Upper lobe of left lung (tissue), 6 donors: ENCODE data around the gene PDXK. TPM values are rescaled to one million over a fixed set of nuclear protein-coding genes. Genes with fewer than 3 reads are reported as not detected.

Experiments used
- ATAC-seq, 2 donors: fragments of 200-7000 bp; cut with Tn5 transposase; one replicate each; pipeline ENCODE4 v1.9.1; 2022; ENCODE audit warnings: mild to moderate bottlenecking in 2 of 2, moderate library complexity in 2 of 2; ENCODE audit not compliant: low FRiP score in 2 of 2
- DNase-seq, 2 donors: peaks; one replicate each; pipeline ENCODE4 v3.0.0-alpha.2; 2019 to 2020
- H3K27ac ChIP-seq, 4 donors: fragments of 200-600 bp; sonication (generic); one replicate each; pipeline ENCODE4 v1.5.1; 2016 to 2019
- H3K27me3 ChIP-seq, 4 donors: fragments of 200-600 bp; sonication (generic); one replicate each; pipeline ENCODE4 v1.5.1; 2017 to 2019
- H3K36me3 ChIP-seq, 4 donors: fragments of 200-600 bp; sonication (generic); one replicate each; pipeline ENCODE4 v1.5.1; 2016 to 2019
- H3K4me1 ChIP-seq, 4 donors: fragments of 200-600 bp; sonication (generic); one replicate each; pipeline ENCODE4 v1.5.1; 2018 to 2019
- H3K4me3 ChIP-seq, 4 donors: fragments of 200-600 bp; sonication (generic); one replicate each; pipeline ENCODE4 v1.5.1; 2017 to 2019; ENCODE audit warnings: mild to moderate bottlenecking in 2 of 4, moderate library complexity in 1 of 4
- H3K9me3 ChIP-seq, 4 donors: fragments of 200-600 bp; sonication (generic); one replicate each; pipeline ENCODE4 v1.5.1; 2018 to 2019
- EP300 ChIP-seq, 4 donors: sonication (generic); formaldehyde crosslinking; IDR thresholded peaks; one replicate each; pipeline ENCODE4 v1.5.1; 2017; ENCODE audit warnings: antibody characterized with exemption in 4 of 4, control low read depth in 2 of 4
- POLR2A ChIP-seq, 4 donors: fragments of 450-650 bp; IDR thresholded peaks; one replicate each; pipeline ENCODE4 v1.5.1; 2016 to 2017; ENCODE audit warnings: antibody characterized with exemption in 4 of 4, mild to moderate bottlenecking in 2 of 4
- POLR2AphosphoS5 ChIP-seq, 2 donors: sonication (generic); formaldehyde crosslinking; IDR thresholded peaks; one replicate each; pipeline ENCODE4 v1.5.1; 2017; ENCODE audit warnings: antibody characterized with exemption in 2 of 2
- WGBS, 2 donors: methylation state at CpG; one replicate each; pipeline ENCODE4 v1.1.5; 2017 to 2018; 5-methylcytosine and 5-hydroxymethylcytosine counted together
- total RNA-seq, 6 donors: library from RNA; depleted of rRNA in 4 of 6; stranded (reverse); fragments of >200 nt in 4 of 6; gene quantifications; one replicate each; pipeline versions ENCODE4 v1.1.0 to v1.2.1, GENCODE V29; 2016 to 2021
- TF ChIP-seq, protein P1 (sequence below), 6 experiments: fragments of 450-650 bp in 4 of 6; fragments of 200-600 bp in 2 of 6; sonication (generic) in 2 of 6; IDR thresholded peaks; one replicate each; pipeline ENCODE4 v1.5.1; 2016 to 2019; ENCODE audit warnings: antibody characterized with exemption in 6 of 6
- donor health status: DM: no; HTN: no; CAD: no; lungs with moderate emphysema.
- donor health status: DM: no; HTN: yes; CAD: no; lungs with severe emphysema.

PDXK gene
- total RNA-seq, 6 donors from 2014 or later, result 105 to 301 (median 207) TPM

DNA sequence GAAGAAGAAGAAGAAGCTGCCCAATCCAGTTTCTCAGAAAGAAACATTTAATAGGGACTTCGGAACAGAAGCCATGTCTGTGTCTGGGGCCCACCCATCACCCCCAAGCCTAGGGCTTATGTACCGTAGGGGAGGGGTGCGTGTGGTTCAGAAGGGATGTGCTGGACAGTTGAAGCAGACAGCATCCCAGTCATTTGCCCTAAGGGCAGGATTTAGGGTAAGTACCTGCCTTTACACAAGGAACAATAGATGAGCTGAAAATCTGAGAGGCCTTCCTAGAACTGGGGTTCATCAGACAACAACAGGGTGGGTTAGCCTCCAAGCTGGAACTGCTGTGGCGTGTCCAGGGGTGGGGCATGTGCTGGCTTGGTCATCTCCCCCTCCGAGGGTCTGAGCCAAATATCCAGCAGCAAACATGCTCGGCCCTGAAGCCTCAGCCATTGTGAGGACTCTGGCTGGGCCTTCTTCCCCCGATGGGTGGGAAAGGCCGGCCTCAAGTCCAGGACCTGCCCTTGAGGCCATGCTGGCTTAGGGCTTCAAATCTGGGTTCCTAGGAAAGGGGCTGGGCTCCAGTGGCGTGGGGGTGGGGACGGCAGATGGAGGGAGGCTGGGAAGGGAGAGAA is 45.1 kb downstream of the PDXK start:
- peak in 1 of 2 donors; percentile 42 for DNase-seq
- Histone ChIP-seq H3K27me3 (no peaks in the 10 kb centered on the region), H3K4me1 (peaks cover 0 to 19% (median 8%) of the 10 kb centered on the region in 4 donors), H3K9me3 (no peaks in the 10 kb centered on the region), H3K36me3 (peaks cover 0 to 36% (median 27%) of the 10 kb centered on the region in 4 donors), H3K27ac (peak overlapping the region in 1 of 4 donors; percentile 29), H3K4me3 (no peak overlapping the region)
- WGBS, 2 donors, result 84 to 97% methylated on average over 8 to 10 of the region's 10 CpGs
- TF ChIP-seq, protein P1, sequence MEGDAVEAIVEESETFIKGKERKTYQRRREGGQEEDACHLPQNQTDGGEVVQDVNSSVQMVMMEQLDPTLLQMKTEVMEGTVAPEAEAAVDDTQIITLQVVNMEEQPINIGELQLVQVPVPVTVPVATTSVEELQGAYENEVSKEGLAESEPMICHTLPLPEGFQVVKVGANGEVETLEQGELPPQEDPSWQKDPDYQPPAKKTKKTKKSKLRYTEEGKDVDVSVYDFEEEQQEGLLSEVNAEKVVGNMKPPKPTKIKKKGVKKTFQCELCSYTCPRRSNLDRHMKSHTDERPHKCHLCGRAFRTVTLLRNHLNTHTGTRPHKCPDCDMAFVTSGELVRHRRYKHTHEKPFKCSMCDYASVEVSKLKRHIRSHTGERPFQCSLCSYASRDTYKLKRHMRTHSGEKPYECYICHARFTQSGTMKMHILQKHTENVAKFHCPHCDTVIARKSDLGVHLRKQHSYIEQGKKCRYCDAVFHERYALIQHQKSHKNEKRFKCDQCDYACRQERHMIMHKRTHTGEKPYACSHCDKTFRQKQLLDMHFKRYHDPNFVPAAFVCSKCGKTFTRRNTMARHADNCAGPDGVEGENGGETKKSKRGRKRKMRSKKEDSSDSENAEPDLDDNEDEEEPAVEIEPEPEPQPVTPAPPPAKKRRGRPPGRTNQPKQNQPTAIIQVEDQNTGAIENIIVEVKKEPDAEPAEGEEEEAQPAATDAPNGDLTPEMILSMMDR (IDR thresholded peaks at IDR 0.05), result no peak
- TF ChIP-seq POLR2A (IDR thresholded peaks at IDR 0.05) (no peak), EP300 (IDR thresholded peaks at IDR 0.05) (no peak), POLR2AphosphoS5 (IDR thresholded peaks at IDR 0.05) (no peak)
- no peak for ATAC-seq

DNA sequence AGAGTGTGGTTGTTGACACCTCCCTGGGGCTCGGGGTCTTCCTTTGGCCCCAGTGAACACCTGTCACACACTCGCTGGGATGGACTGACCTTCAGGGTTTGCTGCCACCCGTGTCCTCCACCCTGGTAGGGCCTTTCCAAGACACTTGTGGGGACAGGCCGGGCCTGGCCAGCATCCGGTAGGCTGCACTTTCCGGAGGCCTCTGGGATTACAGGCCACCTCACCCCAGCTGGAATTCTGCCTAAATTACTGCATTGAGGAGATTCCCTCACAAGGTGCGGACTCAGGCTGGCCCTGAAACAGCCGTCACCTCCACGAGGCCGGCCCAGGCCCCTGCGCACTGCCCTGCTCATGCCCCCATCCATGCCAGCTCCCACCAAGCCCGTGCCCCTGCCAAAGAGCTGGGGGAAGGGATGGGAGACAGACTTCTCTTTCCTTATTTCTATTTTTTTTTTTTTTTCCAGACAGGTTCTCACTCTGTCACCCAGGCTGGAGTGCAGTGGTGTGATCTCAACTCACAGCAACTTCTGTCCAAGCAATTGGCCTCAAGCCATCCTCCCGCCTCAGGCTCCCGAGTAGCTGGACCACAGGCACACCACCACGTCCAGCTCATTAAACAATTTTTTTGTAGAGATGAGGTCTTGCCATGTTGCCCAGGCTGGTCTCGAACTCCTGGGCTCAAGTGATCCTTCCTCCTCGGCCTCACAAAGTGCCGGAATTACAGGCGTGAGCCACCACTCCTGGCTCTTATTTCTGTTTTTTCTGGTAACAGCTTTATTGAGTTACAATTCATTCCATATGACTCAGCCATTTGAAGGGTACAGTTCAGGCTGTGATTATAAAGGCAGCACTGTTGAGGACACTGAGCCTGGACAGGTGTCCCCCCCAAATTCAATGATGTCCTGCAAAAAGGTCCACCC is 45.9 kb downstream of the PDXK start:
- ATAC-seq (no peak), DNase-seq (peak in 1 of 2 donors; percentile 73)
- Histone ChIP-seq H3K36me3 (peaks cover 0 to 33% (median 20%) of the 10 kb centered on the region in 4 donors), H3K4me3 (no peak overlapping the region), H3K9me3 (no peaks in the 10 kb centered on the region), H3K27me3 (no peaks in the 10 kb centered on the region), H3K27ac (peak overlapping the region in 1 of 4 donors; percentile 29), H3K4me1 (peaks cover 0 to 17% (median 7%) of the 10 kb centered on the region in 4 donors)
- TF ChIP-seq, protein P1 (IDR thresholded peaks at IDR 0.05), result no peak
- no peak for TF ChIP-seq EP300 (IDR thresholded peaks at IDR 0.05)
- TF ChIP-seq POLR2AphosphoS5 (IDR thresholded peaks at IDR 0.05), result no peak
- no peak for TF ChIP-seq POLR2A (IDR thresholded peaks at IDR 0.05)
- 77 to 83% methylated on average over 14 to 19 of the region's 19 CpGs for WGBS, 2 donors

DNA sequence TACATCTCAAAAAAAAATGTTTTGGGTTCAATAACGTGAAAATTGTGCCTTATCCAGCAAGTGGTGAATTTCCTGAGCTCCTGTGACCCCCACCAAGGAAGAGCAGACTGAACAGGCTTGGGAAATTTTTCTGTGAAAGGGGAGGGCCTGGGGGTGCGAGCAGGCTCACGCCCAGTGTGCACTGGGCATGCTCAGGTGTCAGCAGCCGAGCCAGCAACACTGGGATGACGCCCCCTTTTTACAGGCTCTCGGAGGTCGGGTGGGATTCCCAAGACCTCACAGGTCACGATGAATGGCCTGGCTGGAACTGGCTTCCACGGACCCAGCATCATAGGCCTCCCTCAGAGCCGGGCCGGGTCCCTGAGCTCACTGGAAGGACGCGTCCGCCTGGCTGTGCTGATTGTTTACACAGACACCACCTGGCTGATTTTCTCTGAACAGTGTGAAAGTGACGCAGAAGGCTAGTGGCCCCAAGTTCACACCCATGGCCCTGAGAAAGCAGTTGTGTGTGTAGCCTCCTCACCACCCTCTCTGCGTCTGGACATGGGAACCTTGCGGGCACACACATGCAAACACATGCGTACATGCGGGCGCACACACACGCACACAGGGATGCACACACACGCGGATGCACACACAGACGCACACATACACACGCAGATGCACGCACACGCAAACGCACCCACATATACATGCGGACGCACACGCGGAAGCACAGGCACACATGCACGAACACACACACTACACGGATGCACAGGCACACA is 48.0 kb downstream of the PDXK start:
- H3K4me1 ChIP-seq, result peaks cover 0 to 17% (median 7%) of the 10 kb centered on the region in 4 donors
- ATAC-seq, result no peak
- H3K36me3 ChIP-seq, result peaks cover 0 to 16% (median 9%) of the 10 kb centered on the region in 4 donors
- no peaks in the 10 kb centered on the region for H3K9me3 ChIP-seq
- peak in 1 of 2 donors; percentile 63 for DNase-seq
- no peak overlapping the region for H3K4me3 ChIP-seq
- TF ChIP-seq, protein P1 (IDR thresholded peaks at IDR 0.05), result no peak
- peak overlapping the region in 2 of 4 donors; percentile 81 to 84 for H3K27ac ChIP-seq
- 78 to 85% methylated on average over 27 to 33 of the region's 34 CpGs for WGBS, 2 donors
- no peaks in the 10 kb centered on the region for H3K27me3 ChIP-seq

DNA sequence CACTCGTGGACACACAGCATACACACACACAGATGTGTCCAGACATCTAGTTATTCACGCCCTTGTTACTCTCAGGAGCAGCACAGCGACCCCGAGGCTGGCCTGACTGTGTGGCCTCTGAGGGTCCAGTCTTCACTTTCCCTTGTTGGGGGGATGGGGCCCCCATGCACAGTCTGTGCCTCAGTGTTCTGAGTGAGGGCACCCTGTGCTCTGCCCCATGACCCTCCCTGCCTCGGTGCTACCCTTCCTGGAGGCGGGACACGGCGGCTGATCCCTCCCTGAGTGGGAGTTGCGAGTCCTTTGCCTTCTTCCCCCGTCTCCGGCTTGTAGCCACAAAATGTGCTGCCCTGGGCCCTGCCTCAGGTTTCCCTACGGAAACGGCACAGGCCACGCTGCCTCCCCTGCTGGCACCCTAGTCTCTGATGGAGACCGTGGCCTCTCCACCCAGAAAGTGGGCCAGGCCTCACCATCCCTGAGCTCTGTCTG is 48.6 kb downstream of the PDXK start:
- H3K36me3 ChIP-seq, result peaks cover 0 to 10% (median 5%) of the 10 kb centered on the region in 4 donors
- peak overlapping the region in 3 of 4 donors; percentile 66 to 84 (median 81) for H3K27ac ChIP-seq
- H3K4me1 ChIP-seq, result peaks cover 0 to 19% (median 7%) of the 10 kb centered on the region in 4 donors
- DNase-seq (no peak), ATAC-seq (peak; percentile 1 to 3)
- H3K27me3 ChIP-seq, result no peaks in the 10 kb centered on the region
- H3K4me3 ChIP-seq, result no peak overlapping the region
- 72 to 79% methylated on average over 8 to 15 of the region's 15 CpGs for WGBS, 2 donors
- H3K9me3 ChIP-seq, result no peaks in the 10 kb centered on the region
- TF ChIP-seq POLR2AphosphoS5 (IDR thresholded peaks at IDR 0.05) (no peak), EP300 (IDR thresholded peaks at IDR 0.05) (no peak), POLR2A (IDR thresholded peaks at IDR 0.05) (no peak)
- TF ChIP-seq, protein P1 (IDR thresholded peaks at IDR 0.05), result no peak
